Stimulated activated CD4-positive, alpha-beta T cell treated with anti-CD3 and anti-CD28 coated beads, TNF-alpha, amount 100 ng/mL, for 4 hours (primary cell): Measurements from ENCODE around the gene INPP5B.
"Not testable (repeated sequence)": the region's sequence is repeated elsewhere in the genome, so short reads cannot be mapped to it uniquely, and the experiment has no call there.

Experiments
- DNase-seq, 3 experiments: peaks; one replicate each; pipeline ENCODE4 v3.0.0-alpha.2; 2020; ENCODE audit warnings: low read depth in 3 of 3

The INPP5B gene

DNA sequence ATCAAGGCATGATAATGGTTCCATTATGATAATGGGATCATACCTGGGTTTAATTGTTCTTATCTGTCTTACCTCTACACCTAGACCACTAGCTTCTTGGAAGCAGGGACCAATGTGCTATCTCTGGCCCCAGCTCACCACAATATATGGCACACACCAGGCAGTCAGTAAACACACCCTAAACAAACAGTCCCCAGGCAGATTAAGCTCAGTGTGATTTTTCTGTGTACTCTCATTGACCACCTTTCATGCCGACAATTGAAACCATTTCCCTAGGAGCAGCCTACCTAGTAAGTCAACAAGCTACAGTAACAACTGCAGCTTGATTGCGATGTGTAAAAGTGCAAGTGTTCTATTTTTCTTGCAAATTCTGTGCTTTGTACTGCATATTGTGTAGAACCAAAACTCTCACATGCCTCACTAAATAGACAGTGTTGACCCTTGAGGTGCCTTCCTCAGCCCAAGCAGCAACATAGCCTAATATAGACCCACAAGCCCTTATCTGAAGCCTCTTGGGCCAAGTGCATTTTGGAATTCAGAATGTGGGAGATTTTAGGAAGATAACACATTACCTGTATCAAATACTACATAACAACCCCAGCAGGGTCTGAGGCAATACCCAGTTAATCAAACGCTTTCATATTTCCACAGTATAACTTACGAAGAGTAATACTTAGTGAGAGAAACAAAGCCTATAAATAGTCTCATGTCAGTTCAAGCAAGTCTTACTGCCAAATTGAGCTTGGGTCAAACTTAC lies 32.0 kb downstream of the INPP5B start:
- DNase-seq: no peak

DNA sequence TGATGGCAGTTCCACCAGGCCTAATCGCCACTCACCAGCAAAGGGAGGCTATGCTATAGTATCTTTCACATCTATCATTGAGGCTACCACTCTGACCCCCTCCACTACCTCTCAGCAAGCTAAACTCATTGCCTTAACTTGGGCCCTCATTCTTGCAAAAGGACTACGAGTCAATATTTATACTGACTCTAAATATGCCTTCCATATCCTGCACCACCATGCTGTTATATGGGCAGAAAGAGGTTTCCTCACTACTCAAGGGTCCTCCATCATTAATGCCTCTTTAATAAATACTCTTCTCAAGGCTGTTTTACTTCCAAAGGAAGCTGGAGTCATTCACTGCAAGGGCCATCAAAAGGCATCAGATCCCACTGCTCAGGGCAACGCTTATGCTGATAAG lies 35.4 kb downstream of the INPP5B start:
- DNase-seq: not testable (repeated sequence)

- DNase-seq: not testable (repeated sequence)
Observed at GRCh38 chr1:37910886-37911285, 36.0 kb downstream of the INPP5B start.

DNA sequence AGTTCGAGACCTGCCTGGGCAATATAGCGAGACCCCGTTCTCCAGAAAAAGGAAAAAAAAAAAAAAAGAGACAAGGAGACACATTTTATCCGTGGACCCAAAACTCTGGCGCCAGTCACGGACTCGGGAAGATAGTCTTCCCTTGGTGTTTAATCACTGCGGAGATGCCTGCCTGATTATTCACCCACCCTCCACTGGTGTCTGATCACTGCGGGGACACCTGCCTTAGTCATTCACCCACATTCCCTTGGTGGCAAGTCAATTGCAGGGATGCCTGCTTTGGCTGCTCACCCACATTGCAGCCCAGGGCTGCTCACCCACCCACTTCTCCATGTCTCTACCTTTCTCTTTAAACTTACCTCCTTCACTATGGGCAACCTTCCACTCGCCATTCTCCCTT lies 38.3 kb downstream of the INPP5B start:
- not testable (repeated sequence) for DNase-seq

GRCh38 chr1:37907416-37908125 lies 39.3 kb downstream of the INPP5B start:
- DNase-seq: not testable (repeated sequence)

- DNase-seq: not testable (repeated sequence)
Observed at GRCh38 chr1:37906591-37906990, 40.3 kb downstream of the INPP5B start.

DNA sequence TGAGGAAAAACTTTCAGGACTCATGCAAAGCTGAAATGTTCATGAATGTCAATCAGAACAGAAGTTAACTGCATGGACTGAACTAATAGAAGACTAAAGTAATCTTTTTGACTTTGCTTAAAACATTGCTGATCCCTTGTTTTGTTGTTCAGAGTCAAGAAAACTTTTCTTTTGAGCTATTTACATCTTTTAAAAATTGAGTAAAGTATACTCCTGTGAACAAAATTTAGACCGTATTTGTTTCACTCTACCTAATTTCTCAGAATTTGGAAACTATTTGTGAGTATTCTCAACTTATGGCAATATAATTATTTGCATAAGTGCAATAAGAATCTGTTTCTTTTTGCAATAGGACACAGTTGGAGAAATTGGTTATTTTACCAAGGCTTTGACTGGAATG lies 41.1 kb downstream of the INPP5B start:
- DNase-seq: no peak

DNA sequence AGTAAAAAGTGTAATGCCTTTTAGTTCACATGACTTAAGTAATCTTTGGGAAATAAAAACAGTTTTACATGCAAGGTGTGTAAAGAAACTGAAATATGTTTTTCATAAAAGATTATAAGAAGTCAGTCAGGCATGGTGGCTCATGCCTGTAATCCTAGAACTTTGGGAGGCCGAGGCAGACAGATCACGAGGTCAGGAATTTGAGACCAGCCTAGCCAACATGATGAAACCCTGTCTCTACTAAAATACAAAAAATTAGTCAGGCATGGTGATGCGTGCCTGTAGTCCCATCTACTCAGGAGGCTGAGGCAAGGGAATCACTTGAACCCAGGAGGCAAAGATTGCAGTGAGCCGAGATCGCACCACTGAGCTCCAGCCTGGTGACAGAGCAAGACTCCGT lies 42.9 kb downstream of the INPP5B start:
- not testable (repeated sequence) for DNase-seq

DNA sequence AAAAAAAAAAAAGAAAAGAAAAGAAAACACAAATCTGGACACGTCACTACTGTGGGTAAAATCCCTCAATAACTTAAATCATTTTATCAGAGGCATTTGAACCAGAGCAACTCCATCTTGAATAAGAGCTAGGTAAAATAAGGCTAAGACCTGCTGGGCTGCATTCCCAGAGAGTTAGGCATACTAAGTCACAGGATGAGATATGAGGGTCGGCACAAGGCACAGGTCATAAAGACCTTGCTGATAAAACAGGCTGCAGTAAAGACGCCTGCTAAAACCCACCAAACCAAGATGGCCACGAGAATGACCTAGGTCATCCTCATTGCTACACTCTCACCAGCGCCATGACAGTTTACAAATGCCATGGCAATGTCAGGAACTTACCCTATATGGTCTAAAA lies 43.9 kb downstream of the INPP5B start:
- DNase-seq: no peak

GRCh38 chr1:37901893-37902225 lies 45.0 kb downstream of the INPP5B start:
- DNase-seq: no peak

- no peak for DNase-seq
Observed at GRCh38 chr1:37901191-37901892, 45.5 kb downstream of the INPP5B start.

GRCh38 chr1:37897563-37897962 lies 49.3 kb downstream of the INPP5B start:
- DNase-seq: not testable (repeated sequence)

- no peak for DNase-seq
Observed at GRCh38 chr1:37893673-37894072, 53.2 kb downstream of the INPP5B start.

DNA sequence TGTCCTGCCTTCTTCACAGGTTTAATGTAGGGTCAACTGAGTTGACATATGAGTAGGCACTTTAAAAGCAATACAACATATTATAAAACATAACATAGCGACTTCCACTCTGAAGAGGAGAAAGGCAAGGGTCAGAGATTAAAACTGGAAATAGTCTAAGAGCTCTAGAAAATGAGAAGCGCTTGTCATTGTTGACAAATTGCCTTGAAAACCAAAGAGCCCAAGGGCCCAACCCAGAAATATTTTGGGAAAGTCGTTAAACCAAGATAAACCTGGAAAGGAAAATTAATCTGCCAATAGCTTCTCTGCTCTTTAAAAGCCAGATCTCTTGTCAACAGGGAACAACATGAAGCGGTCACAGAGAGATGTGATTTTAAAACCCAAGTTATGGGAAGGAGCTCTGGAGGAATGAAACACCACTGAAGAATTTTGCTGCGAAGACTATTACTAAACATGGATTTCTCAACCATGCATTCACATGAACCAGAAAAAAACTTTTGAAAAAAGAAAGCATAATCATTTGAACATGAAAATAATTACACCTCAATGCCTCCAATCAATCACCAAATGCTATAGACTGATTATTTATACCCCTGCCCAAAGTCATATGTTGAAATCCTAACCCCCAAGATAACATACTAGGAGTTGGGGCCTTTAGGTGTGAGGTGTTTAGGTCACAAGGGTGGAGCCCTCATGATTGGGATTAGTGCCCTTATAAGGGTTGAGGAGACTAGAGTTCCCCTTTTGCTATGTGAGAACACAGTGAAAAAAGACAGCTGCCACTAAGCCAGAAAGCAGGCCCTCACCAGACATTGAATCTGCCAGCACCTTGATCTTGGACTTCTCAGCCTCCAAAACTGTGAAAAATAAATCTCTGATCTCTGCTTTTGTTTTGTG lies 54.5 kb downstream of the INPP5B start:
- DNase-seq: no peak

GRCh38 chr1:37890378-37891014 lies 56.4 kb downstream of the INPP5B start:
- DNase-seq: no peak

DNA sequence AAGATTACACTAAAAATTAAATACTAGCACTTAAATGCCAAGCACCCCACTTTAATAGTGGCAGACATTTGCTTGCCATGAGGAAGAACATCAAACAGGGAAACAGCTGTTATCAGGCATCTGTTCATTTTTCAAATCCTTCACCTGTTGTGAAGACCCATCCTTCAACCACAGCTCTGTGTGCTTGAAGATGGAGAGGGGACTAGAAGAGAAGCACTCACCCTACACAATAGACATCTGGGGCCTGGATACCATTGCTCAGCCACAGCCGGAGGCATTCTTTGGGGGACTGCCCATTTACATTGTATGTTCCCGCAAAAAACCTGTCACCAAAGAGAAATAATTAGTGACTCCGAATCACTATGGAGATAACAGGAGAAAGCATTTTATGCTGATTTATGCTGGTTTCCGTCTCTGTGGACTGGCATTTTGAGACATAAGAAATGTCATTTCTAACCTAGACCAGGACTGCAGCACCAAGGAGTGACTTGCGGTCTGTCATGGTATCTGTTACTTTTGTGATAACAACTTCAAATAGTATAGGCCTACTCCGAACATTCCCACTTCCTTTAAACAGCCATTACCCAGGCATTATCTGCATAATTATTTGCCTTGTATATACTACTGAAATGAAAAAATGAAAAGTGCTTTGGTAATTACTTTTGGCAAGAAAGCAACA lies 58.7 kb downstream of the INPP5B start:
- no peak for DNase-seq

DNA sequence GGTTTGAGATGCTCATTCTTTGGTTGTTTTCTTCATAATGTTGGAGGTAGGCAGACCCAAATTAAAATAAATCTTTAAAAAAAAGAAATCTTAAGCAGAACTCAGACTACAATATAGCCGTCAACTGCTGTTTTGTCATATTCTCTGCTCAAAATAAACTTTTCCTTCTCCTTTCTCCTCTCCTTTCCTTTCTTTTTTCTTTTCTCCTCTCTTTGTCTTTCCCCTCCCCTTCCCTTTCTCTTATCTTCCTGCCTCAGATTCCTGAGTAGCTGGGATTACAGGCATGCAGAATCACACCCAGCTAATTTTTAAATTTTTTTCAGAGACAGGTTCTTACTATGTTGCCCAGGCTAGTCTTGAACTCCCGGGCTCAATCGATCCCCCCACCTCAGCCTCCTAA lies 62.7 kb downstream of the INPP5B start:
- no peak for DNase-seq

GRCh38 chr1:37883671-37884070 lies 63.2 kb downstream of the INPP5B start:
- DNase-seq: no peak

DNA sequence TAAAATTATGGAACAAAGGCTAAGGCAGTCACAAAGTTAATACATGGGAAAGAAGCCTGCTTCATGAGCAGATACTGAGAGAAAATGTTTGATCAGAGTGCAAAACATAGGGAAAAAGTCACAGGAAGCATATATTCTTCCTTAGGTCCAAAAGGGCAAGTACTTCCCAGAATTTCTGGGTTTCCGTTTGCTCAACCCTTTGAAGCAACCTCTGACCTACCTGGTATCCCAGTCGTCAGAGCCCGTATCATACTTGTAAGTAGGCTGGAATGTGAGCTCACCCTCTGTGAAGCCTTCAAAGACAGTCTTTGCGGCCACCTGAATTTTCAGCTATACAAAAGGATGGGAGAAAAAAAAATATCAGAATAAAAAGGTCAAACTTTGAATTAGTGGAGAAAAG lies 67.0 kb downstream of the INPP5B start:
- DNase-seq: no peak

GRCh38 chr1:37878071-37878470 lies 68.8 kb downstream of the INPP5B start:
- DNase-seq: no peak

DNA sequence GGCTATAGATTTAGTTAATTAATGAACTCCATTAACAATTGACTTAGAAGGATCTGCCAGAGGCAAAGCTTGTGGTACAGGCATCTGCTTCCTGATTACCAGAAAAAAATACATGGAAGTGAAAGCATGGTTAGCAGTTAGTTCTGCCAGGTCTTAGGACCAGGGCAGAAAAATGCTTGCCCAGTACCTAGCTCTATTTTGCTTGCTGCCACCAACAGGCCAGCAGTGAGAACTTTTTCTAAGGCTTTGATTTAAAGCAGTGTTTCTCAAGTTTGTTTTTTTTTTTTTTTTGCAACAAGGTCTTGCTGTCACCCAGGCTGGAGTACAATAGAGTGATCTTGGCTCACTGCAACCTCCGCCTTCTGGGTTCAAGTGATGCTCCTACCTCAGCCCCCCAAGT lies 71.0 kb downstream of the INPP5B start:
- no peak for DNase-seq
